ENCODE measurements around the gene KRT24.
A peak's percentile ranks its signal among the peaks of the same experiment; 100 is the strongest.

KRT24 gene

GRCh38 chr17:40663252-40663651 lies 40.3 kb downstream of the KRT24 start:
- ChIA-PET POLR2A (no interaction called here), CTCF (no interaction called here)
- Histone ChIP-seq H3K36me3 (ENCODE audit: control insufficient read depth in 4 of 4, insufficient read depth in 4 of 4, low read length in 3 of 4) (no peaks in the 10 kb centered on the region), H3K9me3 (ENCODE audit: control extremely low read depth in 1 of 5, control insufficient read depth in 4 of 5, insufficient read depth in 2 of 5, low read depth in 1 of 5, low read length in 4 of 5) (no peaks in the 10 kb centered on the region), H3K27me3 (replicated peaks in 2 of 5; ENCODE audit: control insufficient read depth in 4 of 5, insufficient read depth in 5 of 5, low read length in 4 of 5) (peaks cover 16 to 48% (median 21%) of the 10 kb centered on the region in 5 experiments), H3K27ac (ENCODE audit: insufficient read depth in 1 of 2, low read depth in 1 of 2, low read length in 2 of 2, poor library complexity in 1 of 2, severe bottlenecking in 2 of 2) (no peak overlapping the region), H3K4me3 (ENCODE audit: control insufficient read depth in 1 of 7, extremely low read depth in 1 of 7, insufficient read depth in 4 of 7, low read depth in 2 of 7, low read length in 6 of 7) (no peak overlapping the region), H3K4me1 (ENCODE audit: control extremely low read depth in 1 of 4, control insufficient read depth in 4 of 4, insufficient read depth in 4 of 4, low read length in 3 of 4) (peaks cover 0 to 3% (median 0%) of the 10 kb centered on the region in 4 experiments)
- no peak for DNase-seq
- WGBS (ENCODE audit: insufficient coverage), result 94% methylated on average over 2 of the region's 3 CpGs

GRCh38 chr17:40659911-40660310 lies 43.6 kb downstream of the KRT24 start:
- DNase-seq, result no peak
- Histone ChIP-seq H3K36me3 (ENCODE audit: control insufficient read depth in 4 of 4, insufficient read depth in 4 of 4, low read length in 3 of 4) (no peaks in the 10 kb centered on the region), H3K9me3 (ENCODE audit: control extremely low read depth in 1 of 5, control insufficient read depth in 4 of 5, insufficient read depth in 2 of 5, low read depth in 1 of 5, low read length in 4 of 5) (no peaks in the 10 kb centered on the region), H3K27me3 (replicated peaks in 2 of 5; ENCODE audit: control insufficient read depth in 4 of 5, insufficient read depth in 5 of 5, low read length in 4 of 5) (peaks cover 10 to 37% (median 21%) of the 10 kb centered on the region in 5 experiments), H3K4me3 (ENCODE audit: control insufficient read depth in 1 of 7, extremely low read depth in 1 of 7, insufficient read depth in 4 of 7, low read depth in 2 of 7, low read length in 6 of 7) (no peak overlapping the region), H3K27ac (ENCODE audit: insufficient read depth in 1 of 2, low read depth in 1 of 2, low read length in 2 of 2, poor library complexity in 1 of 2, severe bottlenecking in 2 of 2) (no peak overlapping the region), H3K4me1 (ENCODE audit: control extremely low read depth in 1 of 4, control insufficient read depth in 4 of 4, insufficient read depth in 4 of 4, low read length in 3 of 4) (peaks cover 0 to 2% (median 0%) of the 10 kb centered on the region in 4 experiments)
- POLR2A ChIA-PET, result no interaction called here
- CTCF ChIA-PET, result no interaction called here
- WGBS (ENCODE audit: insufficient coverage), result 90% methylated on average over 7 of the region's 7 CpGs

- H3K27me3 ChIP-seq (replicated peaks in 2 of 5; ENCODE audit: control insufficient read depth in 4 of 5, insufficient read depth in 5 of 5, low read length in 4 of 5), result peaks cover 5 to 23% (median 15%) of the 10 kb centered on the region in 5 experiments
- POLR2A ChIA-PET, result no interaction called here
- H3K36me3 ChIP-seq (ENCODE audit: control insufficient read depth in 4 of 4, insufficient read depth in 4 of 4, low read length in 3 of 4), result no peaks in the 10 kb centered on the region
- CTCF ChIA-PET, result no interaction called here
- no peak overlapping the region for H3K4me3 ChIP-seq (ENCODE audit: control insufficient read depth in 1 of 7, extremely low read depth in 1 of 7, insufficient read depth in 4 of 7, low read depth in 2 of 7, low read length in 6 of 7)
- no peak for DNase-seq
- no peak overlapping the region for H3K27ac ChIP-seq (ENCODE audit: insufficient read depth in 1 of 2, low read depth in 1 of 2, low read length in 2 of 2, poor library complexity in 1 of 2, severe bottlenecking in 2 of 2)
- H3K9me3 ChIP-seq (ENCODE audit: control extremely low read depth in 1 of 5, control insufficient read depth in 4 of 5, insufficient read depth in 2 of 5, low read depth in 1 of 5, low read length in 4 of 5), result no peaks in the 10 kb centered on the region
- H3K4me1 ChIP-seq (ENCODE audit: control extremely low read depth in 1 of 4, control insufficient read depth in 4 of 4, insufficient read depth in 4 of 4, low read length in 3 of 4), result no peaks in the 10 kb centered on the region
Observed at GRCh38 chr17:40658396-40658795, 45.2 kb downstream of the KRT24 start.

- WGBS (ENCODE audit: insufficient coverage), result 100% methylated on average over 1 of the region's 5 CpGs
- POLR2A ChIA-PET, result no interaction called here
- DNase-seq, result no peak
Observed at GRCh38 chr17:40651939-40652338, 51.6 kb downstream of the KRT24 start.

GRCh38 chr17:40648384-40648968 lies 55.1 kb downstream of the KRT24 start:
- Histone ChIP-seq H3K9me3 (ENCODE audit: control extremely low read depth in 1 of 5, control insufficient read depth in 4 of 5, insufficient read depth in 2 of 5, low read depth in 1 of 5, low read length in 4 of 5) (no peaks in the 10 kb centered on the region), H3K36me3 (ENCODE audit: control insufficient read depth in 4 of 4, insufficient read depth in 4 of 4, low read length in 3 of 4) (peaks cover 0 to 10% (median 8%) of the 10 kb centered on the region in 4 experiments), H3K4me1 (ENCODE audit: control extremely low read depth in 1 of 4, control insufficient read depth in 4 of 4, insufficient read depth in 4 of 4, low read length in 3 of 4) (peaks cover 7 to 28% (median 18%) of the 10 kb centered on the region in 4 experiments), H3K4me3 (ENCODE audit: control insufficient read depth in 1 of 7, extremely low read depth in 1 of 7, insufficient read depth in 4 of 7, low read depth in 2 of 7, low read length in 6 of 7) (peak overlapping the region; percentile 64 to 98 (median 91)), H3K27ac (ENCODE audit: insufficient read depth in 1 of 2, low read depth in 1 of 2, low read length in 2 of 2, poor library complexity in 1 of 2, severe bottlenecking in 2 of 2) (peak overlapping the region; percentile 100), H3K27me3 (replicated peaks in 2 of 5; ENCODE audit: control insufficient read depth in 4 of 5, insufficient read depth in 5 of 5, low read length in 4 of 5) (no peaks in the 10 kb centered on the region)
- POLR2A ChIA-PET, result no interaction called here
- CTCF ChIA-PET, result interaction anchor here (2.1 kb wide), 1 partner anchor 20 kb away, joined by 7 read pairs; no protein-coding TSS in a partner anchor
- DNase-seq, result peak in 1 of 3 donors; percentile 6
- 3% methylated on average over 27 of the region's 28 CpGs for WGBS (ENCODE audit: insufficient coverage)

More at GRCh38 chr17:40651939-40652338, 51.6 kb downstream of the KRT24 start:
- Histone ChIP-seq H3K4me1 (ENCODE audit: control extremely low read depth in 1 of 4, control insufficient read depth in 4 of 4, insufficient read depth in 4 of 4, low read length in 3 of 4) (peaks cover 0 to 12% (median 8%) of the 10 kb centered on the region in 4 experiments), H3K27me3 (replicated peaks in 2 of 5; ENCODE audit: control insufficient read depth in 4 of 5, insufficient read depth in 5 of 5, low read length in 4 of 5) (peaks cover 0 to 3% (median 0%) of the 10 kb centered on the region in 5 experiments), H3K27ac (ENCODE audit: insufficient read depth in 1 of 2, low read depth in 1 of 2, low read length in 2 of 2, poor library complexity in 1 of 2, severe bottlenecking in 2 of 2) (no peak overlapping the region), H3K9me3 (ENCODE audit: control extremely low read depth in 1 of 5, control insufficient read depth in 4 of 5, insufficient read depth in 2 of 5, low read depth in 1 of 5, low read length in 4 of 5) (no peaks in the 10 kb centered on the region), H3K4me3 (ENCODE audit: control insufficient read depth in 1 of 7, extremely low read depth in 1 of 7, insufficient read depth in 4 of 7, low read depth in 2 of 7, low read length in 6 of 7) (no peak overlapping the region), H3K36me3 (ENCODE audit: control insufficient read depth in 4 of 4, insufficient read depth in 4 of 4, low read length in 3 of 4) (no peaks in the 10 kb centered on the region)
- CTCF ChIA-PET, result no interaction called here

Measured in common myeloid progenitor, CD34-positive (primary cell).